NCI-H510A treated with DMSO at 0.1 percent for 48 hours (cell line): Measurements from ENCODE around the gene ERN2.

Source experiments
- DNase-seq: peaks from one replicate; lab custom pipeline; 2025; lab: John Stamatoyannopoulos, UW

ERN2 gene

DNA sequence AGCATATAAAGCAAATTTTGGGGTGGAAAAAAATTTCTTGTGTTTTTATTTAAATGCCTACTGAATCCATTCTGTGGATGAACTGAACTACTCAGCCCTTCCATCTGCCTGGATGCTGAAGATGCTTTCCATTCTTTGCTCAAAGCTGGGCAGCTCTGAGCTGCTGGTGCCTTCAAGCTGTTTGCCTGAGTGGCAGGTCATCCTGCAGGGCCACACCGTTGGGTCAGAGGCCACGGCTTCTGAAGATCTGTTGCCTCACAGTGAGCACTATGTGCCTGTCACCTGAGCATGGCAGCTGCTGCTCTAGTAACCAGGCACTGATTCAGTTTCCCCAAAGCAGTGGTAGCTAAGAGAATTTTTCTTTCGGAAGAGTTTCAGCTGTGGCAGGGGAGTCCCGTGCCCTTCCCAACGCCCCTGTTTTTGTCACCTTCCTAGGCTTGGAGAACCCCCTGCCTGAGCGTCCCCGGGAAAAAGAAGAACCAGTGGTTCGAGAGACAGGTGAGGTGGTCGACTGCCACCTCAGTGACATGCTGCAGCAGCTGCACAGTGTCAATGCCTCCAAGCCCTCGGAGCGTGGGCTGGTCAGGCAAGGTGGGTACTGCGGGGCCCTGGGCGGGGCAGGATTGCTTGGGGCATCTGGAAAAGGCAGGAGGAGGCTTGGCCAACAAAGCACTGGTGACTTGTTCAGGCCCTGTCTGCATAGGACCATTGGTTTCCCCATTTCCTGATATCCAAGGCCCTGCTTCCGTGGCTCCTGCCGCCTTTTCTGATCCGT lies 25.8 kb downstream of the ERN2 start:
- no peak for DNase-seq

DNA sequence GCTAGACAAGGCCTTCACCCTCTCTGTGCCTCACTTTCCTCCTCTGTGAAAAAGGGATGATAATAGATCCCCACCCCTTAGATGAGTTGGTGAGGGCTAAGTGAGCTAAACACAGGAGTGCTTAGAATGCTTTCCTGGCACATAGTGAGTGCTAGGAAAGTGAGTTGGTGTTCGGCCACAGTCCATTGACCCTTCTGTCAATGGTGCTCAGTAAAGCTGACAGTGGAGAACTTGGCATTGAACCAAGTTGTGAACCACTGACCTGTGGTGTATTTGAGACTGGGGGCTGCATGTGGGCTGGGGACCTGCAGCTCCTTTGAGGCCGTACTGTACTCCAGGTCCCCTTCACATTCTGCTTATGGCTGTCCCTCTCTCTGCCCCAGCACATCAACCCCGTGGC lies 29.5 kb downstream of the ERN2 start:
- no peak for DNase-seq

DNA sequence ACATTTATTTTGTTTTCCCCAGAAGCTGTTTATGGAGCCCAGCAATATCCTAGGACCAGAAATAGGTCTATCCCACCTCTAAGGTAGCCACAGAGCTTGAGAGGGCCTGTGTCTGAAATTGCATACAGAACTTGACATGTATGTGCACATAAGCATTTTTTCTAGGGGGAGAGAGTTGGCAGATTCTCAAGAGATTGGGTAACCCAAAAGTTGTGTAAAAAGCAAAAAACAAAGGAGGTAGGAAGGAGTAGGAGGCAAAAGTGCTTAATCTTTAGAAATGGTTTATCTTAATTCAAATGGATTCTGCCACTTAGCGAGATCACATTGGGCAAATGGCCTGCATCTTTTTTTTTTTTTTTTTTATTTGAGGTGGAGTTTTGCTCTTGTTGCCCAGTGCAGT lies 30.8 kb downstream of the ERN2 start:
- no peak for DNase-seq

DNA sequence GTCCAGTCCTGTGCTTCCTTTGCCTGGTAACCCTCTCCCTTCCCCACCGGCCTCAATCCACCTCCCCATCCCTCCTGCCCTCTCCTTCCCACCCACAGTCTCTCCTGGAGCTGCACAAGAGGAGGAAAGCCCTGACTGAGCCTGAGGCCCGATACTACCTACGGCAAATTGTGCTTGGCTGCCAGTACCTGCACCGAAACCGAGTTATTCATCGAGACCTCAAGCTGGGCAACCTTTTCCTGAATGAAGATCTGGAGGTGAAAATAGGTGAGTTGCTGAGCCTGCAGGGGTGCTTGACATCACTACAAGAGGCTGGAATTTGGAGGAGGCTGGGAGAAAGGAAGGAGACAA lies 33.1 kb downstream of the ERN2 start:
- DNase-seq = no peak

DNA sequence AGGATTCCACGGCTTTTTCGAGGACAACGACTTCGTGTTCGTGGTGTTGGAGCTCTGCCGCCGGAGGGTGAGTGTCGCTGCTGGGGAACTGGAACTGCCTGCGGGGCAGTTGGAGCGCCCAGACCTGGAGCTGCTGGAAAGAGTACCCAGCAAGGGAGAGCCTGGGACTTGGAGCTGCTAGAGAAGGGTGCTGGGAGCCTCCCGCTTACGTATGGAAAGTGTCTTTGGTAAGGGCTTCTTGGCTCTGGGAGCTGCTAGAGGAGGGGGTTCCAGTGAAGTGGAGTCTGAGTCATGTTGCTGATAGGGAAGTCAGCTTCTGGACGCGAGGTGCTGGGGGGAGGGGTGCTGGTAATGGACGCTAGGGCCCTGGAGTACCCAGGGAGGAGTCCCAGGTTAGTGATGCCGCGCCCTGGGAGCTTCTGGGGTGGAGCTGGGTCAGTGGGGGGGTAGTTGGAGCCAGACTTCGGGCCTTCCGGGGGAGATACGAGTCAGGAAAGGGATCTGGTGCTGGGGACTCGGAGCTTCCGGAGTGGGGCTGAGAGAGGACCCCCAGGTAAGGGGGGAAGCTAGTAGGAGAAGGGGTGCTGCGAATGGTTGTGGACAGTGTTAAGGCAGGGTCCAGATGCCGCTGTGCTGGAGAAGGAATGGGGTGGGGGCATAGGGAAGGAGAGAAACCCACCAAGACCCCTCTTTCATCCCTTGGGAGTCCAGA lies 33.6 kb downstream of the ERN2 start:
- DNase-seq = peak; percentile 50

DNA sequence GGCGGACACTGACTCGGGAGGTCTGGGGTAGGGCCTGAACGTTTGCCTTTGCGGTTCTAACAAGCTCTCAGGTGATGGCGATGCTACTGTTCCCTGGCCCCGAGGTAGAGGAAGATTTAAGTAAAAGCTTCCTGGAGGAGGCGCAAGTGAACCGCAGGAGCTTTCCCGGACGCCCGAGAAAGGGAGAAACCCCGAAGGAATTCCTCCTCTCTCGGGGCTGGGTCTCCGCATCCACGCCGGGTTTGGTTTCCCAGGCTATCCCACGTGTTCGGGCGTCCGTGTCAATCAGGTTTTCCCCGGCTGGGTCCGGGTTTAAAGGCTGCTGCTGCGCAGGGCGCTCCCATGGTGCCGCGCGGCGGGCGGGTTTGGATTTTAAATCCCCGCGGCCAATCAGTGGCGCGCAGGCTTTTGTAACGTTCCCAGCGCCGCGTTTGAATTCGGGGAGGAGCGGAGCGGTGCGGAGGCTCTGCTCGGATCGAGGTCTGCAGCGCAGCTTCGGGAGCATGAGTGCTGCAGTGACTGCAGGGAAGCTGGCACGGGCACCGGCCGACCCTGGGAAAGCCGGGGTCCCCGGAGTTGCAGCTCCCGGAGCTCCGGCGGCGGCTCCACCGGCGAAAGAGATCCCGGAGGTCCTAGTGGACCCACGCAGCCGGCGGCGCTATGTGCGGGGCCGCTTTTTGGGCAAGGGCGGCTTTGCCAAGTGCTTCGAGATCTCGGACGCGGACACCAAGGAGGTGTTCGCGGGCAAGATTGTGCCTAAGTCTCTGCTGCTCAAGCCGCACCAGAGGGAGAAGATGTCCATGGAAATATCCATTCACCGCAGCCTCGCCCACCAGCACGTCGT lies 34.4 kb downstream of the ERN2 start, which contains the start of gene PLK1:
Gene PLK1, plus strand, starts transcription at position 460 of the 844 bp plus-strand sequence. Its CDS starts 44 bp downstream, at position 504.
- DNase-seq = peak; percentile 93

DNA sequence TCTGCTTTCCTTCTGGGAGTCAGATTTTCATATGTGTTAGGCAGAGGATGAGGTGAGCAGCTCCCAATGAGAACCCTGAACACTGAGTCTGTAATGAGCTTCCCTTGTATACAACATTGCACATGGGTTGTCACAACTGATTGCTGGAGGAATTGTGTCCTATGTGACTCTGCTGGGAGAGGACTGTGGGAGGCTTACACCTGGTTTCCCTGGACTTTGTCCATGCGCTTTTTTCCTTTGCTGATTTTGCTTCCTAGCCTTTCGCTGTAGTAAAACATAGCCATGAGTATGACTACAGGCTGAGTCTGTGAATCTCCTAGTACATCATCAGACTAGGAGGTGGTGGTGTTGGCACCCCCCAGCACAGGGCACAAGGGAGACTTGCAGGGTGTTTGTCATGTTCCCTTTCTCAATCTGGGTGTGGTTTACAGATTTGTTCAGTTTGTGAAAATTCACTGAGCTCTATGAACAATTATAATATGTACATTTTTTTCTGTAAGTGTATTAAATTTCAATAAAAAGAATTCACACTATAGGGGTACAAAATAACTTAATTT lies 36.0 kb downstream of the ERN2 start:
- DNase-seq = no peak

DNA sequence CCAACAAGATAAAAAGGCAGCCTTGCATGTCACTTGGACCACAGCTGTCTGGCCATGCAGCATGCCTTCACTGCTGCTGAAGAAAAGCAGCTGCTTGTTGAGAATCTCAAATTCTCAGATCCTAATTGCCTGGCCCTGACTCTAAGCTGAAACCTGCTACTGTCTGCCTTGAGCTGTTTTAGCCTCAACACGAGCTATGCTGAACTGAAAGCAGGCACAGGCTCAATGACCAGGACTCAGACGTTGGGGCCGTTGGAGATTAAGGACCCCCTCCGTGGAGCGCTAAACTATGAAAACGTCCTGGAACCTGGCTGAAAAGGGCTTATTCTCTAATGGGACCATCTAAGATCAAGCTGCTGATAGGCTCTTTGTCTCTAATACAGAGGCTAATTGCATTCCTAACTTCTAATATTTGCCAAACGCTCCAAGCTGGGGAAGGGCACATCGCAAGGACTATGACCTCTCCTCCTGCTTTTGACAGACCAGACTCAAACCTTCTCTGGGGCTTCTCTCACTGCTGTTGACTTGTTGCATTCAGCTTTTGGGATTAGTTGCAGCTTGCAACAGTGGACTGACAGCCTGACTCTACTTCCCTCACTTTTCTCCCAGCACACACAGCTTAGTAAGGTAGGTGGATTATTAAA lies 38.9 kb downstream of the ERN2 start:
- DNase-seq = no peak

DNA sequence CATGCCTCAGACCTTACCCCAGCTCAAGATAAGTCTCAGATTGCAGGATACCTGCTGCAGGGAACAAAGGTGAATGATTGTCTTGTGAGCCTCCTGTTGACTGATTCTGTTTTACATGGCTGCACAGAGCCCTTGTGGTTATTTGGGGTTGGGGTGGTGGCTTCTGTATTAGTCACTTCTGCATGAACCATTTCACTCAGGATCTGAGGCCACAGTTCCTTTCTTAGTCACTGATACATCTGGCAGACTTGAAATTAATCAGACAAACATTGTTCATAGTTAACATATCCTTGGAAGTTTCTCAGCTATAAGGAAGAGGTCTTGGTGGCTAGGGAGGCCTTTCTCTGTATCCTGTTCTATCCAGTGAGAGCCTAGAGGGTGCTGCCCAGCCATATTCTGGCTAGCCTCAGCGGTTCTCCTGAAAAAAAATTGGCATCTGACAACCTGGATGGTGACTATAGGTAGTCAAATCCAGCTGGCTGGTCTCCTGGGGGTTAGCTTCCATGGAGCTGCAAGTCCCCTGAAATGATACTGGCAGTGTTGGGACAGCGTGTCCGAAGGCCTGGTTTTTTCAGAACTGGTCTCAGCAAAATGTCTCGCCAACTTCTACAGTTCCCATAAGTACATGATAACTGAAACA lies 42.8 kb downstream of the ERN2 start:
- DNase-seq = no peak

DNA sequence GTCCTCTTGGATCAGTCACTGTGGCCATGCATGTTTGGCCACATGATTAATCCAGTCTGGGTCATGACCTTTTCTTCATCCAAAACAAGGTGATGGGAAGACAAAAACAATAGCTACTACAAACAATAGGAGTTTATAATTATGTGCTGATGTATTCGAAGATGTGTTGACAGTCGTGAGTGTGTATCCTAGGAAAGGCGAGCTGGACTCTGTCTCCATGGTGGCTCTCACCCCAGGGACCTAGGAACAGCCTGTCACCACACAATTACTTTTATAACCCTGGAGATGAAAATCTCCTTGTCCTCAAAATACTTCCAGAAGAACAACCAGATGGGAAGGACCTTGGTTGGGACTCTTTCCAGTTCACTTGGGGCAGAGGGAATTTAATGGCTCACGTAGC lies 44.1 kb downstream of the ERN2 start:
- DNase-seq = no peak

DNA sequence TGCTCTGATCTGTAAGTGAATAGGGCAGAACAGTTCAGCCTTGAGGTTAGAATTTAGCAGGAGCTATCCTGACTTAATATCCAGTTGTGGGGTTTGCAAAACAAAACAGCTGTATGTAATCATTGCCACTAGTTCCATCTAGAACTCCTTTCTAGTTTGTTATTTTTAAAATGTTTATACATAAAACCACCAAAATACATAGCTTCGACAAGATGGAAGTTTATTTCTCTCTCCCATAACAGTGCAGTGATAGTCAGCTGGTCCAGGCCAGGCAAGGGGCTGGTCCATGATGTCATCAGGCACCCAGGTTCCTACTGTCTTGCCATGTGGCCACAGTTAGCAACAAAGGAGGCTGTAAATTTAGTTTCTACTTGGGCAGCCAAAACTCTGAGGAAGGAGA lies 44.8 kb downstream of the ERN2 start:
- DNase-seq = no peak

DNA sequence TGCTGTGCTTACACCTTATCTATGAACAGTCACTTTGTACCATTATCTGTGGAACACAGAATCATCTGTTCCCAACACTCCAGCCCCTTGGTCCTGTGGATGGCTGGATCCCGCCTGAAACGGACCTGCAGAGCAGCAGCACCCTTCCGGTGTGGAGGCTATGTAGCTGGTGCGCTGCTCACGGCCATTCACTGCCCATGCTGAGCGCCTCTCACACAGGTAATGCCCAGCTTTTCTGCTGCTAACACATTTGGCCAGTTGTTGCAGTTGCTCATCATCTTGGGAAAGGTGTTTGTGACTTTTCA lies 45.7 kb downstream of the ERN2 start:
- no peak for DNase-seq

DNA sequence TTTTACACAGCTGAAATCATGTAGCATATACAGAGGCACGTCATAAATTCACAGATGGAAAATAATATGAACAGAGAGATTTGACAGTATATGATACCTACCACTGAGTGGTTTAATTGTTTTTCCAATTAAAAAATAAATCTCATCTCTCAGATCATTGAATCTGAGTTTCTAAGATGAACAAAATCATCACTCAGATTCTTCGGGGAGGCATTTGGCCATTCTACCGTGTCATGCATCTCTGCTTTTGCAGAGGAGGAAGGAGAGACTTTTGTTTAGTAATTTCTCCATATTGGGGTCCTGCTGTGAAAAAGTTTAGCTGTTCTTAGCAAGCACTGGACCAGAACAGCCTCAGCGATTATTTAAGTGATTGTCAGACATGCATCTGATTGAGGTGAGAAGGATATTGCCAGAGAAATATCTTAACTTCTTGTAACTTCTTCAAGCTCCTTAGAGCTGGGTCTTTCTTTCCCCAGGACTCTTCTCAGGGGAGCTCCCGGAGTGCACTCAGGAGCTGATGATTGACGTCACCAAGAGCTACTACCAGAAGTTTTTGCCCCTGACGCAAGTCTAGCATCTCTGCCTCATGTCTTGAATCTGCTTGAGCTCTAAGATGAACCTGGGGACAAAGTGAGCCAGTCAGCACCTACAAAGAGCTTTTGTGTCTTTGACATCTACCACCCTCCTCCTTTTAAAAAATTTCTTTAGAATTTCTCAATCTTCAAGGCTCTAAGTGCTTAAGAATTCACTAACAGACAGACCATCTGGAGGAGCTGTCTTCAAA lies 46.3 kb downstream of the ERN2 start:
- no peak for DNase-seq

DNA sequence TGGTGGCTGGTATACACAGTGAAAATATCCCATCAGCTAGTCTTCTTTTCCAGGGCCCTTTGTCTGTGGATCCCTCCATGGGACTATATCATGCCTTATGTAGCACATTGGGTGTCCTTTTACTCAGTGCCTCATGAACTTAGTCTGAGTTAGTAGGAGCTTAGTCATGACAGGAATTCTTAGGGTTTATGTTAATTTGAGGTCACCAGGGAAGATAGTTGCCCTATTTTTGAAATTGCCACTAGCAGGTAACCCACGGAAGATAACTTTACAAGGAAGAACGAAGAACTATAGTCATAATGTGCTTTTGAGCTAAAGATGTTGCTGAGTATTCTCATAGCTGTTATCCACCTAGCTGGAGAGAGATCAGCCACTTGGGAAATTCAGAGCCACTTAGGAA lies 49.1 kb downstream of the ERN2 start:
- no peak for DNase-seq

DNA sequence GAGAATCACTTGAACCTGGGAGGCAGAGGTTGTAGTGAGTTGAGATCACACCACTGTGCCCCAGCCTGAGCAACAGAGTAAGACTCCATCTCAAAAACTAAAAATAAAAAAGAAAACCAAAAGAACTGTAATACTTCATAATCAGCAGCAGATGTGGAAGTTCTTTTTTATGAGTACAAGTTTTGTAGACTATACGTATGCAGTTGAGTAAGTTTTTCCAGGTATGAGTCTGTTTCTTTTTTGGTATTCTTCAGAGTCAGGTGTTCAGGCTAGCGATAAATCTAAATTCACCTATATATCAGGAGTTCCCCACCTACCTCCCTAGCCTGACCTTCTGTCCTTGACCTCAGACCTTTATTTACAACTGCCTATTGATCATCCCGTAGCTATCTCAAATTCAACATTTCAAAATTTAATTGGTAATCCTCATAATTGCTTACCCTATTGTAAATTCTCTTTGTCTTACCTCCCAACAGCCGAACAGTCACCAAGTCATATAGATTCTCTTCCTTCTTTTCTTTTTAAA lies 61.0 kb downstream of the ERN2 start:
- no peak for DNase-seq

DNA sequence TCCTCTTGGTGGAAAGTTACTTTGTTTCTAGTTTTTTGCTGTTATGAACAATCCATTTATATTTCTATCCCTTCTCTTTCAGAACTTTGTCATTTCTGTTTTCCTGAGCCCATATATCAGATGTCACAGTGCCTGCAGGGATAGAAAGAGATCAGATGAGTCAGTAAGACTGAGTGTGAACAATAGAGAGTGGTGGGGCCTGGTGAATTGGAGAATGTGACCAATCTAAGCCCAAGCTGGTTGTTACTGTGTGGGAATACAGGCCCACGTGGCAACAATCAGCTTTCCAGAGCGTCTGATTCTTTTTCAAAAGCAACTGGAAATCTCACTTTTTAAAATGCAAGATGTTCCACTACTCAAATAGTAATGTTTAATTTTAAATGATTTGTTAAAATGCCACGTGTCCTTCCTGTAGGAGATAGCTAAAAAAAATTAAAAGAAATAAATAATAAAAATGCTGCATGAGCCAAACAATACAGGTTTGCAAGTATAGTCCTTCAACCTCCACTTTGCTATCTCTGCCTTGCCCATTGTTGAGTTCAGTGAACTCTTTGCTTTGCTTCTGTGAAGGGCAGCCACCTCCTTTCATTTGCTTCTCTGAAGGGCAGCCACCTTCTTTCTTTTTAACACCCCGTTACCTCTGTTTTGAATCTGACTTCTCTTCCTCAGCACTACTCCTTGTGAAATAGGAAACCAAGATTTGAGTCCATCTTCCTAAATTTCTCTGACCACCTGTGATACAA lies 62.2 kb downstream of the ERN2 start:
- no peak for DNase-seq

DNA sequence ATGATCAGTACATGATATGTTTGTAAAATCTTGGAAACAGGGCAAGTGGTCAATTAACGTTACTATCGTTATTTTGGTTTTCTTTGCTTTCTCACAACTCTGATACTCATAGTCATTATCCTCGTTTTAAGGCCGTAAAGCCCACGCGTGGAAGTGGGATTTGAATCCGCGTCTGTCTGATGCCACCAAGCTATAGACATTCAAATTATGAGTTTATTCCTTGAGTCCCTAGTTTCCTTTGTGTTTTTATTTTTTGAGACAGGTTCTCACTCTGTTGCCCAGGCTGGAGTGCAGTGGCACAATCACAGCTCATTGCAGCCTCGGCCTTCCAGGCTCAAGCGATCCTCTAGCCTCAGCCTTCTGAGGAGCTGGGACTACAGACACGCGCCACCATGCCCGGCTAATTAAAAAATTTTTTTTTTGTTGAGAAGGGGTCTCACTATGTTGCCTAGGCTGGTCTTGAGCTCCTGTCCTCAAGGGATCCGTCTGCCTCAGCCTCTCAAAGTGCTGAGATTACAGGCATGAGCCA lies 70.7 kb downstream of the ERN2 start:
- no peak for DNase-seq

DNA sequence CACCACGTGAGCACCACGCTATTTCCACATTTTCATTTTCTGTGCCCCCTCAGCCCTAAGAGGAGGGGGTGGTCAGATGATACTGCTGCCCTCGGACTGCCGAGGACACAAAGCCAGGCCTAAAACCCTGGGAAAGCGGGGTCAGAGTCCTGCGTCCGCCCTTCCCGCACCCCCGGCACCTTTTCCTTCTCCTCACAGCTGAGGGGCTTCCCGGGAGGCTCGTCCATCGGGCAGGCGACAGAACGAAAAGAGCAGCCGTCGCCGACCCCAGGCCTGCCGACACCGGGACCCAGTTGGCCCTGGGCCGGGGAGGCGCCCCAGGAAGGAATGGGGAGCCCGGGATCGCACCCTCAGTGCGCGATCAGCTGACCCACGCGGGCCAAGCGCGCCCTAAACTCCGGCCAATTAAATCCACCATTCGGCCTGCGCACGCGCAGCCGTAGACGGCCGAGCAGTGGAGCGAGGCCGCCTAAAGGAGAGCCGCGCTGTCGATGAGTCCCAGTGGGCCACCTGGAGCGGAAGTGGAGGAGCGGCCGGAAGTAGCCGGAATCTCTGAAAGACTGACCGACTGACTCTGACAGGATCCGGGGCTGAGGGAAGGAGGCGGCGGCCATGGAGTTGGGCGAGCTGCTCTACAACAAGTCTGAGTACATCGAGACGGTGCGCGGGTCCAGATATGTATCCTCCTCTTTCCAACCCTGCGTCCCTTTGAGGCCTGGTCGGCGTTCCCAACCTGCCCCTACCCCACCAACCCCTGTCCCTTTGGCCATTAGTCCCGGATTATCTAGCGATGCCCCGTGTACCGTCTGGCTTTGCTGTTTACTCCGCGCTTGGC lies 71.9 kb downstream of the ERN2 start, which contains the start of the genes DCTN5 and PALB2:
Gene DCTN5, plus strand, starts transcription at position 536 of the 835 bp plus-strand sequence. Its CDS starts 77 bp downstream, at position 613.
Gene PALB2, minus strand, starts transcription at position 380 of the 835 bp plus-strand sequence. Its CDS starts 153 bp downstream, at position 227.
- DNase-seq = peak; percentile 95

DNA sequence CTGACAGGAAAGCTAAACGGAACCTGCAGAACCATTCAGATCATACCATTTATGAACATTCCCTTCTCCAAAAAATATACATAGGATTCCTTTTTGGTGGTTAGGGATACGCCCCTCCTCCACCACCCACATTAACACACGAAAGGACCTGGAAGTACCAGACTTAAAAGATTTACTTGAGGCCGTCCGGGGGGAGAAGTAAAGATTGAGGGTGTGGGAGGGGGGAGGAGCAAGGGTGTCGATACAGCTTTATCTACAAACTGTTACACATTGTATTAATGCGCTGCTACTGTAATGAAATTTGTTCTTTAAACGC lies 72.4 kb downstream of the ERN2 start:
- no peak for DNase-seq
